HG02588 (cell line): ENCODE measurements around the gene PAGR1.
A peak's percentile ranks its signal among the peaks of the same experiment; 100 is the strongest.
"Not testable (repeated sequence)": the region's sequence is repeated elsewhere in the genome, so short reads cannot be mapped to it uniquely, and the experiment has no call there.

ENCODE experiments used
- ATAC-seq: cut with Tn5 transposase; IDR thresholded peaks from one replicate; pipeline ENCODE4 v1.9.1; 2021; ENCODE audit warnings: mild to moderate bottlenecking, moderate library complexity; ENCODE audit not compliant: unreplicated experiment

Gene PAGR1

DNA sequence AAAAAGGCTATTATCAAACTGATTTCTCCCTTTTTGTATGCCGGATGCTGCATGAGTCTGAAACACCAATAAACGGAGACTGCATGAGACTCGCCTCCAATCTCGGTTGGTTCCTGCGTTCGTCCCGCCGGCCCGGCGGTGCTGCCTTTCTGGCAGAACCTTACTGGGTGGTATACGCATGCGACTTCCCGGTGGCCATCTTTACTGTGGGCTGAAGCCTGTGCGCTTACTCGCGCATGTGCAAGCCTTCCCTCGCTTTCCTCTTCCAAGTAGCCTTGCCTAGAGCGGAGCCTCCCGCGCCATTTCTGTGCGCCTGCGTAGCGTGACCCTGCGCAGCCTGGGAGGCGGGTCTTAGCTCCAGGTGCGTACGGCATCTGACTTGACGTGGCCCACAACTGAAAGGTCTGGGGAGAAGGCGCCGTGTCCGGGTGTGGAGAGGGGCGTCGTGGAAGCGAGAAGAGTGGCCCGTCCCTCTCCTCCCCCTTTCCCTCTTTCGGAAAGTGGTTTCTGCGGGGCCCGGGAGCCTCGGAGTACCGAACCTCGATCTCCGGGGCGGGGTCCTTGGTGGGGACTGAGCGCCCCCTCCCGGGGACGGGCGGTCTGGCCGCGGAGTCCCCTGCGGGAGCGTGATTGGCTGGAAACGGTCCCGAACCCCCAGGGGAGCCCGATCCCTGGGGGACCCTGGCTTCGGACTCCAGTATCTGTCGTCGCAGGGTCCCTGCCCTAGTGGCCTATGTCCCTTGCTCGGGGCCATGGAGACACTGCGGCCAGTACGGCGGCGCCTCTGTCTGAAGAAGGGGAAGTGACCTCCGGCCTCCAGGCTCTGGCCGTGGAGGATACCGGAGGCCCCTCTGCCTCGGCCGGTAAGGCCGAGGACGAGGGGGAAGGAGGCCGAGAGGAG is at the start of gene PAGR1:
Gene PAGR1 (plus strand): TSS at position 360 of the 901 bp plus-strand sequence. CDS start 374 bp downstream, at position 734.
- peak; percentile 49 for ATAC-seq

- ATAC-seq, result no peak
Observed at GRCh38 chr16:29766571-29766970, 49.4 kb upstream of the PAGR1 start.

DNA sequence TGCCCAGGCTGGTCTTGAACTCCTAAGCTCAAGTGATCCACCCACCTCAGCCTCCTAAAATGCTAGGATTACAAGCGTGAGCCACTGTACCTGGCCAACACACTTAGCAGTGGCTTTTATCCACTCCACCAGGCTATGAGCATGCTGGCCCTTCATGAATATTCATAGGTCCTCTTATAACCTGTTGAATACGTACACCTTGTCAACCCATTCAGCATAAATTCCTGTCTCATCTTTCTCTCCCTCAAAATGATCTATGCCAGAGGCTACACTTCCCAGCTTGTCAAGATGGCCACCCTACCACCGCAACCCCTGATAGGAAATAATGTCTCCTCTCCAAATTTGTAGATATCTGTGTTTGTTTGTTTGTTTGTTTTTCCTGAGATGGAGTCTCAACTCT is 48.9 kb upstream of the PAGR1 start:
- ATAC-seq, result no peak

DNA sequence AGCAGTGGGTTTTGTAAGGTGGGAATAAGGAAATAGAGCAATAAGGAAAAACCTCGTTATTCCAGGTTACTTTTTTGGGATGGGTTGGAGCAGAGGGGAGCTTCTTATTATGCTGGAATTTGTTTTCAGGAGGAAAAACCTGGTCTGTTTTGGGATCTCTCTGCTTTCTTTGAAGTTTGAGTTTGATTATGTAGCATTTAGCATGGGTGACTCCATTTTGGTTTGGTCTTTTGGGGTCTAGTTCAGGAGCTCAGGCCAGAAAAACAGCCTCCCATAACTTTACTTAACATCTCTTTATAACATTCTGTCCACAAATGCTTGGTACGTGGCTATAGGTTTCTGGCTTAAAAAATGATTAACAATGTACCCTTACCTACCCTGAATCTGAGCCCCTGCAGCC is 46.4 kb upstream of the PAGR1 start:
- no peak for ATAC-seq

- no peak for ATAC-seq
Observed at GRCh38 chr16:29770250-29770929, 45.6 kb upstream of the PAGR1 start.

GRCh38 chr16:29772330-29772729 is 43.6 kb upstream of the PAGR1 start:
- not testable (repeated sequence) for ATAC-seq

- no peak for ATAC-seq
Observed at GRCh38 chr16:29774730-29775129, 41.2 kb upstream of the PAGR1 start.

DNA sequence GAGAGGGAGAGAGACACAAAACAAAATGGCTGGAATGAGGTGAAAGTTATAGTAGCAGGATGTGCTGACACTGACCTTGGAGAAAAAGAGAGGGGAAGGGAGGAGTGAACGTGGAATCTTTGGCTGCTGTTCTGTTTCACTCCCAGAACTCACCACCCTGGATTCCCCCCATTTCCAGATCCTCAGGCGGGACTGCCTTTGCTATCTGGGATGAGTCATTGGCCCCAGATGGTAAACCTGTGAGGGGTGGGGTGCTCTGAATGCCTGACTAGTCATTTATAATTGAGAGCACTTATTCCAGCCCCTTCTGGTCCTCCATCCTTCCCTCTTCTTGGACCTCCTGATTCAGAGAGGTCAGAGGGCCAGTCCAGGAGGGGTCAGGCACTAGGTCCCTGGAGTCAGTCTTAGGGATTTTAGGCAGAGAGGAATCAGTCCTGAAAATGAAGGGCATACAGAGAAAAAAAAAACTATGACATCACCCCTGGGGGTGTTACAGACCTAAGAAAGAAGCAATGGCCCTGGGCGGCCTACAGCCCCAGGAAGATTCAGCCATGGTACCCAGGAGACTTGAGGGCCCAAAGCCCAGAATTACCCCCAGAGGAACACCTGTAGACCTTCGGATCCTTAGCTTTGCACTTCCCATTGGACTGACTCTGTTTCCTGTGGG is 40.1 kb upstream of the PAGR1 start:
- no peak for ATAC-seq

DNA sequence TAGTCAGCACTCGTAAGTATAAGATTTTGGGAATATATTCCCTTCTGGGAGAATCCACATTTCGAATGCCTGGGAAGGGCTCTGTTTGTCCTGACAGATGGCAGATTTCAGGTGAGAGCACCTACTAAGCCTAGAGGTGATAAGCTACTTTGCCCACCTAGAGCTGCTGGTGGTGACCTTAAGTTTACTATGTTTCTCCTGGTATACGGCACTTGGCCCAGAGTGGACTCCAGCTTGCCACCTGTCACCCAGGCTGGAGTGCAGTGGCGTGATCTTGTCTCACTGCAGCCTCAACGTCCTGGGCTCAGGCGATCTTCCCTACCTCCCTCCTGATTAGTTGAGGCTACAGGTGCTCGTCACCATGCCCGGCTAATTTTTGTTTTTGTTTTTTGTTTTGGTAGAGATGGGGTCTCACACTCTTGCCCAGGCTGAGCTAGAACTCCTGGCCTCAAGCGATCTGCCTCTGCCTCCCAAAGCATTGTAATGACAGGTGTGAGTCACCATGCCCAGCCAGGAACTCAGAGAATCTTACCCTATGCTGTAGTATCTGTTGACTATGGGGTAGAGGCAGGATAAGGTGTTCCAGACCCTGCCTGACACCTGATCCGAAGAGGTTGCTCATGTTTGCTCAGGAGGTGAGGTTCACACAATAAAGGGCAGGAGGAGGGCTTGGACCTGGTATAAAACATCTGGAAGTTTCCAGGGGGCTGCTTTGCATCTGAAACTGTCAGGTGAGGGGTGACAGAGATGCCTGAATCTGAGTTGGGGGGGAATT is 38.2 kb upstream of the PAGR1 start, which contains the start of gene ZG16:
Gene ZG16 (plus strand): TSS at position 681 of the 775 bp plus-strand sequence. CDS start 1,011 bp downstream, outside the sequence.
- ATAC-seq, result no peak

DNA sequence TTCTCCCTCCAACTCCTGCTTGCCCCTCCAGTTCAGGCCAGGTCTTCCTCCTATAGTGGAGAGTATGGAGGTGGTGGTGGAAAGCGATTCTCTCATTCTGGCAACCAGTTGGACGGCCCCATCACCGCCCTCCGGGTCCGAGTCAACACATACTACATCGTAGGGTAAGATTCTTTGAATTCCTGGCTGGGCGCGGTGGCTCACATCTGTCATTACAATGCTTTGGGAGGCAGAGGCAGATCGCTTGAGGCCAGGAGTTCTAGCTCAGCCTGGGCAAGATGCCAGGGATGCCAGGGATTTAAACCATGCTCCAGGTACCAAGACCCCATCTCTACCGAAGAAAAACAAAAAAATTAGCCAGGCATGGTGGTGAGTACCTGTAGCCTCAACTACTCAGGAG is 36.5 kb upstream of the PAGR1 start:
- no peak for ATAC-seq

DNA sequence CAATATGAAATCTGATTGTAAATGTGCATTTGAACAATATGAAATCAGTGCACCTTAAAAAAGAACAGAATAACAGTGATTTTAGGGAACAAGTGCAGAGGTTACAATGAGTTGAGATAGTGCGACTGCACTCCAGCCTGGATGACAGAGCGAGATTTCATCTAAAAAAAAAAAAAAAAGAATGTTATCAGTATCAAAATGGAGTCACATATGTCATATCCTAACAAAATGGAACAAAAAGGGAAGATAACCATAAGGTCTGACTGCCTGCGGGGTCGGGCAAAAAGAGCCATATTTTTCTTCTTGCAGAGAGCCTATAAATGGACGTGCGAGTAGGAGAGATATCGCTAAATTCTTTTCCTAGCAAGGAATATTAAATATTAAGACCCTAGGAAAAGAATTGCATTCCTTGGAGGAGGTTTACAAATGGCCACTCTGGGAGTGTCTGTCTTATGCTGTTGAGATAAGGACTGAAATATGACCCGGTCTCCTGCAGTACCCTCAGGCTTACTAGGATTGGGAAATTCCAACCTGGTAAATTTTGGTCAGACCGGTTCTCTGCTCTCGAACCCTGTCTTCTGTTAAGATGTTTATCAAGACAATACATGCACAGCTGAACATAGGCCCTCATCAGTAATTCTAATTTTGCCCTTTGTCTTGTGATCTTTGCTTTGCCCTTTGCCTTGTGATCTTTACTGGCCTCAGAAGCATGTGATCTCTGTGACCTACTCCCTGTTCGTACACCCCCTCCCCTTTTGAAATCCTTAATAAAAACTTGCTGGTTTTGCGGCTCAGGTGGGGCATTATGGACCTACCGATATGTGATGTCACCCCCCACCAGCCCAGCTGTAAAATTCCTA is 32.6 kb upstream of the PAGR1 start:
- ATAC-seq, result not testable (repeated sequence)

- ATAC-seq, result no peak
Observed at GRCh38 chr16:29784157-29784556, 31.8 kb upstream of the PAGR1 start.

GRCh38 chr16:29784901-29785500 is 31.0 kb upstream of the PAGR1 start:
- no peak for ATAC-seq

DNA sequence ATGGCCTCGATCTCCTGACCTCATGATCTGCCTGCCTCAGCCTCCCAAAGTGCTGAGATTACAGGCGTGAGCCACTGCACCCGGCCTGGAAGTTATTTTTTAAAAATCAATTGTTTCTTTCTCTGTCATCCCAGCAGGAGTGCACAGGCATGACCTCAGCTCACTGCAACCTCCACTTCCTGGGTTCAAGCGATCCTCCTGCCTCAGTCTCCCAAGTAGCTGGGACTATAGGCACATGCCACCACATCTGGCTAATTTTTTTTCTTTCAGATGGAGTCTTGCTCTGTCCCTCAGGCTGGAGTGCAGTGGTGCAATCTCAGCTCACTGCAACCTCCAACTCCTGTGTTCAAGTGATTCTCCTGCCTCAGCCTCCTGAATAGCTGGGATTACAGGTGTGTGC is 28.8 kb upstream of the PAGR1 start:
- not testable (repeated sequence) for ATAC-seq

GRCh38 chr16:29789775-29790182 is 26.2 kb upstream of the PAGR1 start:
- no peak for ATAC-seq

- peak; percentile 92 for ATAC-seq
Observed at GRCh38 chr16:29790183-29790948, 25.6 kb upstream of the PAGR1 start, which contains the start of gene KIF22. TSS of gene KIF22 (plus strand) at chr16:29790751. CDS start at chr16:29790760, 9 bp downstream.

GRCh38 chr16:29790949-29791844 is 24.8 kb upstream of the PAGR1 start:
- peak; percentile 6 for ATAC-seq
